ENCODE data around the gene CRY2. TPM values are rescaled to one million over a fixed set of nuclear protein-coding genes. Genes with fewer than 3 reads are reported as not detected.

CRY2 gene
- total and polyA plus RNA-seq, 2 donors (not counting 1 experiment from before 2014, with no cell fraction given), result 8.3 to 21.5 TPM

GRCh38 chr11:45910623-45911022 lies 63.3 kb downstream of the CRY2 start:
- Histone ChIP-seq H3K36me3 (ENCODE audit: control insufficient read depth, insufficient read depth, low read length) (peaks cover 25% of the 10 kb centered on the region), H3K4me2 (ENCODE audit: extremely low read depth, insufficient read depth, low read length) (no peak overlapping the region), H4K20me1 (ENCODE audit: control insufficient read depth, extremely low read depth, insufficient read depth, low read length) (no peaks in the 10 kb centered on the region), H3K27me3 (ENCODE audit: control insufficient read depth, insufficient read depth, low read length) (no peaks in the 10 kb centered on the region), H3K9me3 (ENCODE audit: control insufficient read depth, insufficient read depth, low read depth, low read length) (no peaks in the 10 kb centered on the region), H3K4me1 (ENCODE audit: control insufficient read depth, extremely low read depth, insufficient read depth, low read length) (no peaks in the 10 kb centered on the region), H2AFZ (ENCODE audit: low read length) (no peak overlapping the region), H3K27ac (ENCODE audit: insufficient read depth, low read length) (no peak overlapping the region), H3K4me3 (replicated peaks in 1 of 4; ENCODE audit: control extremely low read depth in 1 of 4, insufficient read depth in 1 of 4, low read depth in 3 of 4, low read length in 4 of 4) (no peak overlapping the region), H3K79me2 (ENCODE audit: control insufficient read depth, insufficient read depth, low read length) (peaks cover 2% of the 10 kb centered on the region), H3K9ac (ENCODE audit: insufficient read depth, low read length) (no peak overlapping the region)
- TF ChIP-seq CTCF (conservative IDR thresholded peaks at IDR 0.05 in 1 of 2, IDR thresholded peaks at IDR 0.05 in 1 of 2; ENCODE audit: low read depth in 1 of 2, low read length in 2 of 2) (no peak), EZH2 (IDR thresholded peaks at IDR 0.05; ENCODE audit: low read length, missing control alignments) (no peak)
- no peak for DNase-seq (ENCODE audit: low read depth in 2 of 2)

GRCh38 chr11:45913514-45913913 lies 66.2 kb downstream of the CRY2 start:
- Histone ChIP-seq H3K9me3 (ENCODE audit: control insufficient read depth, insufficient read depth, low read depth, low read length) (no peaks in the 10 kb centered on the region), H3K4me3 (replicated peaks in 1 of 4; ENCODE audit: control extremely low read depth in 1 of 4, insufficient read depth in 1 of 4, low read depth in 3 of 4, low read length in 4 of 4) (no peak overlapping the region), H3K27me3 (ENCODE audit: control insufficient read depth, insufficient read depth, low read length) (no peaks in the 10 kb centered on the region), H4K20me1 (ENCODE audit: control insufficient read depth, extremely low read depth, insufficient read depth, low read length) (no peaks in the 10 kb centered on the region), H3K36me3 (ENCODE audit: control insufficient read depth, insufficient read depth, low read length) (peaks cover 25% of the 10 kb centered on the region), H3K9ac (ENCODE audit: insufficient read depth, low read length) (no peak overlapping the region), H2AFZ (ENCODE audit: low read length) (no peak overlapping the region), H3K79me2 (ENCODE audit: control insufficient read depth, insufficient read depth, low read length) (peaks cover 18% of the 10 kb centered on the region), H3K4me2 (ENCODE audit: extremely low read depth, insufficient read depth, low read length) (no peak overlapping the region), H3K4me1 (ENCODE audit: control insufficient read depth, extremely low read depth, insufficient read depth, low read length) (peaks cover 2% of the 10 kb centered on the region), H3K27ac (ENCODE audit: insufficient read depth, low read length) (no peak overlapping the region)
- no peak for TF ChIP-seq EZH2 (IDR thresholded peaks at IDR 0.05; ENCODE audit: low read length, missing control alignments)
- no peak for TF ChIP-seq CTCF (conservative IDR thresholded peaks at IDR 0.05 in 1 of 2, IDR thresholded peaks at IDR 0.05 in 1 of 2; ENCODE audit: low read depth in 1 of 2, low read length in 2 of 2)
- no peak for DNase-seq (ENCODE audit: low read depth in 2 of 2)

GRCh38 chr11:45913942-45914635 lies 66.8 kb downstream of the CRY2 start:
- Histone ChIP-seq H3K9ac (ENCODE audit: insufficient read depth, low read length) (no peak overlapping the region), H3K4me2 (ENCODE audit: extremely low read depth, insufficient read depth, low read length) (no peak overlapping the region), H3K4me1 (ENCODE audit: control insufficient read depth, extremely low read depth, insufficient read depth, low read length) (peaks cover 2% of the 10 kb centered on the region), H3K9me3 (ENCODE audit: control insufficient read depth, insufficient read depth, low read depth, low read length) (no peaks in the 10 kb centered on the region), H3K27ac (ENCODE audit: insufficient read depth, low read length) (no peak overlapping the region), H3K4me3 (replicated peaks in 1 of 4; ENCODE audit: control extremely low read depth in 1 of 4, insufficient read depth in 1 of 4, low read depth in 3 of 4, low read length in 4 of 4) (no peak overlapping the region), H3K79me2 (ENCODE audit: control insufficient read depth, insufficient read depth, low read length) (peaks cover 18% of the 10 kb centered on the region), H3K36me3 (ENCODE audit: control insufficient read depth, insufficient read depth, low read length) (peaks cover 25% of the 10 kb centered on the region), H2AFZ (ENCODE audit: low read length) (no peak overlapping the region), H4K20me1 (ENCODE audit: control insufficient read depth, extremely low read depth, insufficient read depth, low read length) (no peaks in the 10 kb centered on the region), H3K27me3 (ENCODE audit: control insufficient read depth, insufficient read depth, low read length) (no peaks in the 10 kb centered on the region)
- TF ChIP-seq EZH2 (IDR thresholded peaks at IDR 0.05; ENCODE audit: low read length, missing control alignments), result no peak
- TF ChIP-seq CTCF (conservative IDR thresholded peaks at IDR 0.05 in 1 of 2, IDR thresholded peaks at IDR 0.05 in 1 of 2; ENCODE audit: low read depth in 1 of 2, low read length in 2 of 2), result no peak
- no peak for DNase-seq (ENCODE audit: low read depth in 2 of 2)

Data from fibroblast of lung (primary cell).